Caco-2 (cell line): Measurements from ENCODE around the gene HMG20A. TPM values are rescaled to one million over a fixed set of nuclear protein-coding genes. Genes with fewer than 3 reads are reported as not detected.

Experiments used
- BruUV-seq: library from RNA; stranded (reverse); fragments of 400-500 nt; replicated peaks from 2 replicates; lab custom pipeline; 2021; lab: Mats Ljungman, UMichigan
- CTCF ChIA-PET: fragments of 300-600 bp; sonication (Branson Sonifier 250); formaldehyde crosslinking; loops from one replicate; lab custom pipeline; 2022; ENCODE audit warnings: antibody characterized with exemption; lab: Charles Lee
- POLR2A ChIA-PET: fragments of 300-600 bp; sonication (Branson Sonifier 250); formaldehyde crosslinking; loops from one replicate; lab custom pipeline; 2022; ENCODE audit warnings: antibody characterized with exemption; lab: Charles Lee
- DNase-seq, 2 experiments: peaks; one replicate each; pipeline versions ENCODE4 v3.0.0 to v3.0.0-alpha.2; 2020 to 2022
- H3K27me3 ChIP-seq: replicated peaks from 2 replicates; pipeline ENCODE4 v1.6.0; 2011; ENCODE audit warnings: low read length; ENCODE audit not compliant: control insufficient read depth, insufficient read depth
- H3K36me3 ChIP-seq: 2 replicates; pipeline ENCODE4 v1.5.1; 2011; ENCODE audit warnings: low read length; ENCODE audit not compliant: control insufficient read depth, insufficient read depth
- H3K4me1 ChIP-seq: fragments of 250-450 bp; sonication (Bioruptor Pico); 2 replicates; pipeline ENCODE4 v1.5.1; 2020; ENCODE audit warnings: mild to moderate bottlenecking
- H3K4me3 ChIP-seq: 2 replicates; pipeline ENCODE4 v1.5.1; 2011; ENCODE audit warnings: low read depth, mild to moderate bottlenecking, control low read depth, low read length
- H3K9me3 ChIP-seq: fragments of 250-450 bp; sonication (Bioruptor Pico); 2 replicates; pipeline ENCODE4 v1.5.1; 2020; ENCODE audit warnings: mild to moderate bottlenecking, moderate library complexity
- H3K27ac Mint-ChIP-seq: one replicate; pipeline ENCODE4 v1.8.0; 2022; ENCODE audit warnings: mixed read lengths; ENCODE audit not compliant: unreplicated experiment
- H3K27me3 Mint-ChIP-seq: one replicate; pipeline ENCODE4 v1.8.0; 2022; ENCODE audit warnings: mixed read lengths; ENCODE audit not compliant: insufficient read depth, unreplicated experiment
- H3K36me3 Mint-ChIP-seq: one replicate; pipeline ENCODE4 v1.8.0; 2022; ENCODE audit warnings: mild to moderate bottlenecking, mixed read lengths; ENCODE audit not compliant: insufficient read depth, unreplicated experiment
- H3K4me1 Mint-ChIP-seq: one replicate; pipeline ENCODE4 v1.8.0; 2022; ENCODE audit warnings: low read depth, mixed read lengths; ENCODE audit not compliant: unreplicated experiment
- H3K4me3 Mint-ChIP-seq: one replicate; pipeline ENCODE4 v1.8.0; 2022; ENCODE audit warnings: mild to moderate bottlenecking, moderate library complexity, mixed read lengths; ENCODE audit not compliant: unreplicated experiment
- H3K9me3 Mint-ChIP-seq: one replicate; pipeline ENCODE4 v1.8.0; 2022; ENCODE audit warnings: mixed read lengths; ENCODE audit not compliant: unreplicated experiment
- CTCF ChIP-seq, 2 experiments: fragments of 200-600 bp in 1 of 2; IDR thresholded peaks; 1 replicate in 1 of 2; 2 replicates in 1 of 2; pipeline versions ENCODE4 v1.5.1 to v1.8.0; 2011 to 2022; ENCODE audit warnings: antibody characterized with exemption in 1 of 2, control low read depth in 1 of 2, inconsistent platforms in 1 of 2, low read depth in 1 of 2, low read length in 1 of 2, mild to moderate bottlenecking in 1 of 2, moderate library complexity in 1 of 2; ENCODE audit not compliant: insufficient read depth in 1 of 2, severe bottlenecking in 1 of 2, unreplicated experiment in 1 of 2
- intact Hi-C: fragments of 100-400 bp; cut with micrococcal nuclease; formaldehyde crosslinking; loops from one replicate; pipeline ENCODE4 v1.10.0; 2022; ENCODE audit not compliant: unreplicated experiment
- total RNA-seq: library from RNA; stranded (reverse); gene quantifications from 2 replicates; pipeline ENCODE4 v1.2.3, GENCODE V29; 2022

HMG20A gene
- total RNA-seq, 1 experiment from 2014 or later = 34.0 TPM

GRCh38 chr15:77506311-77507142 lies 85.8 kb downstream of the HMG20A start:
- Mint-ChIP-seq H3K27ac (no peak overlapping the region), H3K4me3 (no peak overlapping the region), H3K9me3 (no peaks in the 10 kb centered on the region), H3K27me3 (no peaks in the 10 kb centered on the region), H3K4me1 (peaks cover 20% of the 10 kb centered on the region), H3K36me3 (peaks cover 9% of the 10 kb centered on the region)
- Histone ChIP-seq H3K4me3 (no peak overlapping the region), H3K9me3 (no peaks in the 10 kb centered on the region), H3K27me3 (no peaks in the 10 kb centered on the region), H3K36me3 (no peaks in the 10 kb centered on the region; the same call in 1 of the 2 replicates), H3K4me1 (peaks cover 17% of the 10 kb centered on the region)
- ChIA-PET POLR2A (no interaction called here), CTCF (no interaction called here)
- DNase-seq = no peak
- intact Hi-C loops = no loop called here
- BruUV-seq = no TSS peak
- TF ChIP-seq CTCF (IDR thresholded peaks at IDR 0.05; ENCODE audit: insufficient read depth in 1 of 2, low read depth in 1 of 2, low read length in 1 of 2, severe bottlenecking in 1 of 2, unreplicated experiment in 1 of 2) = no peak

GRCh38 chr15:77507143-77507897 lies 86.6 kb downstream of the HMG20A start:
- BruUV-seq = no TSS peak
- Mint-ChIP-seq H3K4me3 (no peak overlapping the region), H3K27ac (peak overlapping the region; percentile 9), H3K36me3 (peaks cover 9% of the 10 kb centered on the region), H3K9me3 (no peaks in the 10 kb centered on the region), H3K4me1 (peaks cover 16% of the 10 kb centered on the region), H3K27me3 (no peaks in the 10 kb centered on the region)
- POLR2A ChIA-PET = no interaction called here
- DNase-seq = no peak
- Histone ChIP-seq H3K4me1 (peaks cover 14% of the 10 kb centered on the region), H3K4me3 (no peak overlapping the region), H3K36me3 (no peaks in the 10 kb centered on the region; the same call in 1 of the 2 replicates), H3K27me3 (no peaks in the 10 kb centered on the region), H3K9me3 (no peaks in the 10 kb centered on the region)
- intact Hi-C loops = no loop called here
- CTCF ChIA-PET = interaction anchor here (2.1 kb wide), 1 partner anchor 36 kb away, joined by 7 read pairs; no protein-coding TSS in a partner anchor
- TF ChIP-seq CTCF (IDR thresholded peaks at IDR 0.05; ENCODE audit: insufficient read depth in 1 of 2, low read depth in 1 of 2, low read length in 1 of 2, severe bottlenecking in 1 of 2, unreplicated experiment in 1 of 2) = no peak

GRCh38 chr15:77507911-77508310 lies 87.2 kb downstream of the HMG20A start:
- CTCF ChIA-PET = interaction anchor here (2.1 kb wide), 1 partner anchor 36 kb away, joined by 7 read pairs; no protein-coding TSS in a partner anchor
- no peak for DNase-seq
- Mint-ChIP-seq H3K27me3 (no peaks in the 10 kb centered on the region), H3K9me3 (no peaks in the 10 kb centered on the region), H3K4me3 (no peak overlapping the region), H3K27ac (no peak overlapping the region), H3K36me3 (peaks cover 9% of the 10 kb centered on the region), H3K4me1 (peaks cover 13% of the 10 kb centered on the region)
- no peaks in the 10 kb centered on the region for H3K27me3 ChIP-seq
- no peaks in the 10 kb centered on the region for H3K9me3 ChIP-seq
- H3K36me3 ChIP-seq = no peaks in the 10 kb centered on the region; the same call in 1 of the 2 replicates
- BruUV-seq = no TSS peak
- TF ChIP-seq CTCF (IDR thresholded peaks at IDR 0.05; ENCODE audit: insufficient read depth in 1 of 2, low read depth in 1 of 2, low read length in 1 of 2, severe bottlenecking in 1 of 2, unreplicated experiment in 1 of 2) = no peak
- intact Hi-C loops = no loop called here
- H3K4me3 ChIP-seq = no peak overlapping the region
- peaks cover 9% of the 10 kb centered on the region; the same call in 1 of the 2 replicates for H3K4me1 ChIP-seq
- POLR2A ChIA-PET = no interaction called here
